Measurements from ENCODE around the gene SAA2. TPM values are rescaled to one million over a fixed set of nuclear protein-coding genes. Genes with fewer than 3 reads are reported as not detected.

The SAA2 gene
- total RNA-seq, 1 donor from 2014 or later: not detected

DNA sequence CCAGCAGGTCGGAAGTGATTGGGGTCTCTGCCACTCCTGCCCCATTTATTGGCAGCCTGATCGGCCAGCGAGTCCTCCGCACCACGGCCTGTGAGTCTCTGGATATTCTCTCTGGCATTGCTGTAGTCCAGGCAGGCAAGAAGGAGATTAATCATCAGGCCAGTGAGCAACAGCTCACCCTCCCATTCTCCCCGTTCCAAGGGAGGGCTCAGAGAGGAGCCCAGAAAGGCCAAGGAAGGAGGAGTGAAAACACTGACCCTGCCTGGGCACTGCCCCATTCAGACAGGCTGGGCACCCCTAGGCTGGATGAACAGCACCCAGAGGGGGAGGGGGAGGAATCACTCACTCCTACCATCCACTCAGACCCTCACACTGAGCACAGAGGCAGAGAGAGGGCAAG lies 3.1 kb downstream of the SAA2 start:
- peaks cover 8% of the 10 kb centered on the region for H3K27me3 Mint-ChIP-seq (ENCODE audit: low read depth)
- H3K9me3 Mint-ChIP-seq: peaks cover 9% of the 10 kb centered on the region
- H3K36me3 Mint-ChIP-seq: no peaks in the 10 kb centered on the region
- DNase-seq (ENCODE audit: low spot score in 2 of 2, unreplicated experiment in 2 of 2): no peak
- no peak overlapping the region for H3K27ac Mint-ChIP-seq
- no peak overlapping the region for H3K4me3 Mint-ChIP-seq
- no peaks in the 10 kb centered on the region for H3K4me1 Mint-ChIP-seq
- TF ChIP-seq, protein P1, sequence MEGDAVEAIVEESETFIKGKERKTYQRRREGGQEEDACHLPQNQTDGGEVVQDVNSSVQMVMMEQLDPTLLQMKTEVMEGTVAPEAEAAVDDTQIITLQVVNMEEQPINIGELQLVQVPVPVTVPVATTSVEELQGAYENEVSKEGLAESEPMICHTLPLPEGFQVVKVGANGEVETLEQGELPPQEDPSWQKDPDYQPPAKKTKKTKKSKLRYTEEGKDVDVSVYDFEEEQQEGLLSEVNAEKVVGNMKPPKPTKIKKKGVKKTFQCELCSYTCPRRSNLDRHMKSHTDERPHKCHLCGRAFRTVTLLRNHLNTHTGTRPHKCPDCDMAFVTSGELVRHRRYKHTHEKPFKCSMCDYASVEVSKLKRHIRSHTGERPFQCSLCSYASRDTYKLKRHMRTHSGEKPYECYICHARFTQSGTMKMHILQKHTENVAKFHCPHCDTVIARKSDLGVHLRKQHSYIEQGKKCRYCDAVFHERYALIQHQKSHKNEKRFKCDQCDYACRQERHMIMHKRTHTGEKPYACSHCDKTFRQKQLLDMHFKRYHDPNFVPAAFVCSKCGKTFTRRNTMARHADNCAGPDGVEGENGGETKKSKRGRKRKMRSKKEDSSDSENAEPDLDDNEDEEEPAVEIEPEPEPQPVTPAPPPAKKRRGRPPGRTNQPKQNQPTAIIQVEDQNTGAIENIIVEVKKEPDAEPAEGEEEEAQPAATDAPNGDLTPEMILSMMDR (IDR thresholded peaks at IDR 0.05; ENCODE audit: unreplicated experiment): no peak

- no peak for DNase-seq (ENCODE audit: low spot score in 2 of 2, unreplicated experiment in 2 of 2)
- Mint-ChIP-seq H3K27ac (no peak overlapping the region), H3K4me1 (no peaks in the 10 kb centered on the region), H3K9me3 (peaks cover 9% of the 10 kb centered on the region), H3K27me3 (ENCODE audit: low read depth) (peaks cover 19% of the 10 kb centered on the region), H3K36me3 (no peaks in the 10 kb centered on the region), H3K4me3 (no peak overlapping the region)
- TF ChIP-seq, protein P1 (IDR thresholded peaks at IDR 0.05; ENCODE audit: unreplicated experiment): peak; percentile 73
These were observed 4.6 kb downstream of the SAA2 start for GRCh38 chr11:18243783-18244362.

GRCh38 chr11:18239655-18240054 lies 8.8 kb downstream of the SAA2 start:
- no peaks in the 10 kb centered on the region for H3K4me1 Mint-ChIP-seq
- no peaks in the 10 kb centered on the region for H3K36me3 Mint-ChIP-seq
- DNase-seq (ENCODE audit: low spot score in 2 of 2, unreplicated experiment in 2 of 2): no peak
- H3K9me3 Mint-ChIP-seq: peaks cover 9% of the 10 kb centered on the region
- no peak overlapping the region for H3K4me3 Mint-ChIP-seq
- TF ChIP-seq, protein P1 (IDR thresholded peaks at IDR 0.05; ENCODE audit: unreplicated experiment): no peak
- H3K27ac Mint-ChIP-seq: no peak overlapping the region
- H3K27me3 Mint-ChIP-seq (ENCODE audit: low read depth): peaks cover 52% of the 10 kb centered on the region

DNA sequence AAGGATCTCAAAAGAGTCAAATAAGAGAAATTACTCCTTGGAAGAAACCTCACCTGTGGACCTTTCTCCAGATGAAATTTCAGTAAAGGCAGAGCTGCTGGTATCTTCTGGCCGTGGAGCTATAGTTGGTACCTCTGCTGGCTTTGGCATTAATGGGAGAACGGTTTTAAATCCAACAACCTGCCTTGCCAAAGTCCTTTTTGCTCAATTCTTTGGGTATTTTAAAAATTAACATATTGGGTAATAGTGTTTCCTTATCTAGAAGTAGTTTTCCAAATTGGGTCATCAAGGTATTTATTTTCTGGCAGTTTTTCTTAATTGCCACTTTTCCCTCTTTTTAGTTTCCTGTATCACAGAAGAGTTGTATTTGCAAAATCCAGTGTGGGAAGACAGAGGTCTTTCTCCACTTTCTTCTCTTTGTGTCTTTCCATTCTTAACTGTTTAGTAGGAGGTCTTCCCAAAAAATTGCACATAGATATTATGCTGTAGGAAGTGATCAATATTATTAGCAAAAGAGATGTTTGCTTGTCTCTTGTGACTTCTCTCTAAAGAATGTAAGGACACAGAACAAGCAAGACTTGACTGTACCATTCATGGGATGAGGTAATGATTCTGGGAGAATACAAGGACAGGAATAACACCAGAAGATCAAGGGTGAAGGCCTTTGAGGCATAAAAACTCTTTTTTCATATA lies 11.7 kb downstream of the SAA2 start, which contains the start of gene SAA4:
Gene SAA4 (minus strand): TSS at position 139 of the 693 bp plus-strand sequence. CDS start 876 bp downstream, outside the sequence.
- Mint-ChIP-seq H3K27me3 (ENCODE audit: low read depth) (peaks cover 56% of the 10 kb centered on the region), H3K27ac (no peak within 1 kb of the TSS), H3K4me1 (no peaks in the 10 kb centered on the region), H3K4me3 (no peak within 1 kb of the TSS), H3K9me3 (no peaks in the 10 kb centered on the region), H3K36me3 (no peaks in the 10 kb centered on the region)
- DNase-seq (ENCODE audit: low spot score in 2 of 2, unreplicated experiment in 2 of 2): no peak
- TF ChIP-seq, protein P1 (IDR thresholded peaks at IDR 0.05; ENCODE audit: unreplicated experiment): no peak

- peaks cover 50% of the 10 kb centered on the region for H3K27me3 Mint-ChIP-seq (ENCODE audit: low read depth)
- TF ChIP-seq, protein P1 (IDR thresholded peaks at IDR 0.05; ENCODE audit: unreplicated experiment): no peak
- DNase-seq (ENCODE audit: low spot score in 2 of 2, unreplicated experiment in 2 of 2): no peak
- no peak overlapping the region for H3K27ac Mint-ChIP-seq
- H3K36me3 Mint-ChIP-seq: no peaks in the 10 kb centered on the region
- H3K4me3 Mint-ChIP-seq: no peak overlapping the region
- no peaks in the 10 kb centered on the region for H3K9me3 Mint-ChIP-seq
- H3K4me1 Mint-ChIP-seq: no peaks in the 10 kb centered on the region
These were observed 12.8 kb downstream of the SAA2 start for GRCh38 chr11:18235394-18236334.

Measured in mesothelial cell of epicardium (in vitro differentiated cells).